HEK293 (cell line): ENCODE measurements around the gene NFIC.
A peak's percentile ranks its signal among the peaks of the same experiment; 100 is the strongest.

Experiments
- BCL11B ChIP-seq: fragments of 450-650 bp; formaldehyde crosslinking; IDR thresholded peaks from 2 replicates; pipeline ENCODE4 v1.5.1; 2016; ENCODE audit warnings: low read depth, missing biosample characterization, missing genetic modification characterization
- BCL6B ChIP-seq: fragments of 450-650 bp; formaldehyde crosslinking; IDR thresholded peaks from 2 replicates; pipeline ENCODE4 v1.5.1; 2017; ENCODE audit warnings: missing biosample characterization, missing genetic modification characterization
- GLI4 ChIP-seq: fragments of 450-650 bp; formaldehyde crosslinking; IDR thresholded peaks from 2 replicates; pipeline ENCODE4 v1.5.1; 2016; ENCODE audit warnings: missing biosample characterization, missing genetic modification characterization
- HOXC10 ChIP-seq: sonication (generic); formaldehyde crosslinking; IDR thresholded peaks from 2 replicates; pipeline ENCODE4 v1.8.1; 2023; ENCODE audit warnings: mild to moderate bottlenecking, missing genetic modification reagents
- KLF7 ChIP-seq: fragments of 450-650 bp; formaldehyde crosslinking; IDR thresholded peaks from 2 replicates; pipeline ENCODE4 v1.5.1; 2016; ENCODE audit warnings: missing biosample characterization, missing genetic modification characterization, borderline replicate concordance
- KLF8 ChIP-seq: fragments of 450-650 bp; formaldehyde crosslinking; IDR thresholded peaks from 2 replicates; pipeline ENCODE4 v1.5.1; 2016; ENCODE audit warnings: missing biosample characterization, missing genetic modification characterization
- SALL2 ChIP-seq: fragments of 450-650 bp; formaldehyde crosslinking; IDR thresholded peaks from 2 replicates; pipeline ENCODE4 v1.5.0; 2017; ENCODE audit warnings: missing biosample characterization, mild to moderate bottlenecking, missing genetic modification characterization, borderline replicate concordance
- SCRT1 ChIP-seq: fragments of 450-650 bp; formaldehyde crosslinking; IDR thresholded peaks from 2 replicates; pipeline ENCODE4 v1.5.1; 2016; ENCODE audit warnings: missing biosample characterization, missing genetic modification characterization, borderline replicate concordance
- SP7 ChIP-seq: fragments of 450-650 bp; formaldehyde crosslinking; IDR thresholded peaks from 2 replicates; pipeline ENCODE4 v1.5.1; 2016; ENCODE audit warnings: missing biosample characterization, missing genetic modification characterization
- ZBTB21 ChIP-seq: fragments of 450-650 bp; formaldehyde crosslinking; IDR thresholded peaks from 2 replicates; pipeline ENCODE4 v1.5.1; 2017; ENCODE audit warnings: missing biosample characterization, missing genetic modification characterization
- ZBTB7A ChIP-seq: fragments of 450-650 bp; formaldehyde crosslinking; IDR thresholded peaks from 2 replicates; pipeline ENCODE4 v1.5.1; 2016; ENCODE audit warnings: low read depth, missing biosample characterization, missing genetic modification characterization
- ZEB2 ChIP-seq: fragments of 450-650 bp; formaldehyde crosslinking; IDR thresholded peaks from 2 replicates; pipeline ENCODE4 v1.5.1; 2016; ENCODE audit warnings: missing biosample characterization, missing genetic modification characterization
- ZFP37 ChIP-seq: fragments of 450-650 bp; formaldehyde crosslinking; IDR thresholded peaks from 2 replicates; pipeline ENCODE4 v1.5.1; 2016; ENCODE audit warnings: missing biosample characterization, missing genetic modification characterization
- ZNF10 ChIP-seq: fragments of 450-650 bp; formaldehyde crosslinking; IDR thresholded peaks from 2 replicates; pipeline ENCODE4 v1.5.1; 2017; ENCODE audit warnings: missing biosample characterization, missing genetic modification characterization
- ZNF223 ChIP-seq: fragments of 450-650 bp; formaldehyde crosslinking; IDR thresholded peaks from 2 replicates; pipeline ENCODE4 v1.5.1; 2016; ENCODE audit warnings: missing biosample characterization, missing genetic modification characterization
- ZNF274 ChIP-seq, 2 experiments: fragments of 200-500 bp in 1 of 2; fragments of 450-650 bp in 1 of 2; sonication (Bioruptor generic) in 1 of 2; formaldehyde crosslinking in 1 of 2; IDR thresholded peaks; 2 replicates each; pipeline versions ENCODE4 v1.5.1 to v1.6.1; 2014 to 2016; ENCODE audit warnings: borderline replicate concordance in 1 of 2, inconsistent platforms in 1 of 2, low read length in 1 of 2, missing biosample characterization in 1 of 2, missing genetic modification characterization in 1 of 2
- ZNF302 ChIP-seq: fragments of 450-650 bp; formaldehyde crosslinking; IDR thresholded peaks from 2 replicates; pipeline ENCODE4 v1.5.1; 2016; ENCODE audit warnings: missing biosample characterization, missing genetic modification characterization, low read depth
- ZNF391 ChIP-seq: fragments of 450-650 bp; formaldehyde crosslinking; IDR thresholded peaks from 2 replicates; pipeline ENCODE4 v1.5.1; 2016; ENCODE audit warnings: low read depth, missing biosample characterization, missing genetic modification characterization, borderline replicate concordance
- ZNF394 ChIP-seq: fragments of 450-650 bp; formaldehyde crosslinking; IDR thresholded peaks from 2 replicates; pipeline ENCODE4 v1.5.1; 2016; ENCODE audit warnings: missing biosample characterization, missing genetic modification characterization, mild to moderate bottlenecking, moderate library complexity, borderline replicate concordance
- ZNF416 ChIP-seq: fragments of 450-650 bp; formaldehyde crosslinking; IDR thresholded peaks from 2 replicates; pipeline ENCODE4 v1.5.1; 2016; ENCODE audit warnings: missing biosample characterization, missing genetic modification characterization
- ZNF473 ChIP-seq: fragments of 450-650 bp; formaldehyde crosslinking; IDR thresholded peaks from 2 replicates; pipeline ENCODE4 v1.5.1; 2017; ENCODE audit warnings: missing biosample characterization, missing genetic modification characterization
- ZNF48 ChIP-seq: fragments of 450-650 bp; formaldehyde crosslinking; IDR thresholded peaks from 2 replicates; pipeline ENCODE4 v1.5.1; 2016; ENCODE audit warnings: missing biosample characterization, missing genetic modification characterization
- ZNF558 ChIP-seq: fragments of 450-650 bp; formaldehyde crosslinking; IDR thresholded peaks from 2 replicates; pipeline ENCODE4 v1.5.1; 2016; ENCODE audit warnings: missing biosample characterization, missing genetic modification characterization
- ZNF621 ChIP-seq: fragments of 450-650 bp; formaldehyde crosslinking; IDR thresholded peaks from 2 replicates; pipeline ENCODE4 v1.5.1; 2017; ENCODE audit warnings: missing biosample characterization, missing genetic modification characterization
- ZNF660 ChIP-seq: fragments of 450-650 bp; IDR thresholded peaks from 2 replicates; pipeline ENCODE4 v1.5.1; 2018; ENCODE audit warnings: missing biosample characterization, mild to moderate bottlenecking, missing genetic modification characterization
- ZNF670 ChIP-seq: fragments of 450-650 bp; formaldehyde crosslinking; IDR thresholded peaks from 2 replicates; pipeline ENCODE4 v1.5.1; 2016; ENCODE audit warnings: missing biosample characterization, missing genetic modification characterization, low read depth
- ZNF777 ChIP-seq: fragments of 450-650 bp; formaldehyde crosslinking; IDR thresholded peaks from 2 replicates; pipeline ENCODE4 v1.5.1; 2017; ENCODE audit warnings: missing biosample characterization, missing genetic modification characterization, borderline replicate concordance
- ZNF791 ChIP-seq: fragments of 450-650 bp; formaldehyde crosslinking; IDR thresholded peaks from 2 replicates; pipeline ENCODE4 v1.5.1; 2016; ENCODE audit warnings: missing biosample characterization, missing genetic modification characterization
- ZNF837 ChIP-seq: fragments of 450-650 bp; formaldehyde crosslinking; IDR thresholded peaks from 2 replicates; pipeline ENCODE4 v1.5.1; 2016; ENCODE audit warnings: missing biosample characterization, missing genetic modification characterization
- ZSCAN23 ChIP-seq: fragments of 450-650 bp; formaldehyde crosslinking; IDR thresholded peaks from 2 replicates; pipeline ENCODE4 v1.5.1; 2016; ENCODE audit warnings: missing biosample characterization, missing genetic modification characterization
- ZXDB ChIP-seq: fragments of 450-650 bp; formaldehyde crosslinking; IDR thresholded peaks from 2 replicates; pipeline ENCODE4 v1.5.1; 2016; ENCODE audit warnings: missing biosample characterization, missing genetic modification characterization
- TF ChIP-seq, protein P1 (sequence below): fragments of 450-650 bp; formaldehyde crosslinking; IDR thresholded peaks from 2 replicates; pipeline ENCODE4 v1.5.1; 2016; ENCODE audit warnings: missing biosample characterization, missing genetic modification characterization
- TF ChIP-seq, protein P2 (sequence below): sonication (generic); formaldehyde crosslinking; IDR thresholded peaks from 2 replicates; pipeline ENCODE4 v1.8.1; 2022; ENCODE audit warnings: mild to moderate bottlenecking, moderate library complexity, missing genetic modification reagents
- TF ChIP-seq, protein P3 (sequence below): fragments of 450-650 bp; formaldehyde crosslinking; IDR thresholded peaks from 2 replicates; pipeline ENCODE4 v1.5.1; 2016; ENCODE audit warnings: missing biosample characterization, missing genetic modification characterization
- TF ChIP-seq, protein P4 (sequence below): fragments of 450-650 bp; formaldehyde crosslinking; IDR thresholded peaks from 2 replicates; pipeline ENCODE4 v1.5.1; 2016; ENCODE audit warnings: missing biosample characterization, missing genetic modification characterization

NFIC gene

GRCh38 chr19:3368848-3369336, 2.5 kb downstream of the NFIC start (continued):
- TF ChIP-seq, protein P1, sequence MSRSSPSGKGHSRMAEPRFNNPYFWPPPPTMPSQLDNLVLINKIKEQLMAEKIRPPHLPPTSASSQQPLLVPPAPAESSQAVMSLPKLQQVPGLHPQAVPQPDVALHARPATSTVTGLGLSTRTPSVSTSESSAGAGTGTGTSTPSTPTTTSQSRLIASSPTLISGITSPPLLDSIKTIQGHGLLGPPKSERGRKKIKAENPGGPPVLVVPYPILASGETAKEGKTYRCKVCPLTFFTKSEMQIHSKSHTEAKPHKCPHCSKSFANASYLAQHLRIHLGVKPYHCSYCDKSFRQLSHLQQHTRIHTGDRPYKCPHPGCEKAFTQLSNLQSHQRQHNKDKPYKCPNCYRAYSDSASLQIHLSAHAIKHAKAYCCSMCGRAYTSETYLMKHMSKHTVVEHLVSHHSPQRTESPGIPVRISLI (tag by site-specific recombination): no peak
- 0 out of 2 replicates have a peak, but pooled peaks have one; percentile 18 for TF ChIP-seq ZNF621
- no peak for TF ChIP-seq SALL2 (tag by site-specific recombination)
- TF ChIP-seq KLF8 (tag by site-specific recombination): 0 out of 2 replicates have a peak, but pooled peaks have one; percentile 52
- TF ChIP-seq ZNF660 (tag by site-specific recombination): no peak
- no peak for TF ChIP-seq ZNF394
- no peak for TF ChIP-seq ZNF791 (tag by site-specific recombination)
- peak; percentile 68; the same call in 1 of the 2 replicates for TF ChIP-seq BCL11B (tag by site-specific recombination)
- no peak for TF ChIP-seq ZBTB21
- TF ChIP-seq, protein P2, sequence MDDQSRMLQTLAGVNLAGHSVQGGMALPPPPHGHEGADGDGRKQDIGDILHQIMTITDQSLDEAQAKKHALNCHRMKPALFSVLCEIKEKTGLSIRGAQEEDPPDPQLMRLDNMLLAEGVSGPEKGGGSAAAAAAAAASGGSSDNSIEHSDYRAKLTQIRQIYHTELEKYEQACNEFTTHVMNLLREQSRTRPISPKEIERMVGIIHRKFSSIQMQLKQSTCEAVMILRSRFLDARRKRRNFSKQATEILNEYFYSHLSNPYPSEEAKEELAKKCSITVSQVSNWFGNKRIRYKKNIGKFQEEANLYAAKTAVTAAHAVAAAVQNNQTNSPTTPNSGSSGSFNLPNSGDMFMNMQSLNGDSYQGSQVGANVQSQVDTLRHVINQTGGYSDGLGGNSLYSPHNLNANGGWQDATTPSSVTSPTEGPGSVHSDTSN (CRISPR knock-in tag): no peak
- peak; percentile 85; the same call in 1 of the 2 replicates for TF ChIP-seq ZBTB7A (tag by site-specific recombination)
- TF ChIP-seq KLF7 (tag by site-specific recombination): no peak
- TF ChIP-seq ZNF777 (tag by site-specific recombination): no peak
- TF ChIP-seq, protein P3, sequence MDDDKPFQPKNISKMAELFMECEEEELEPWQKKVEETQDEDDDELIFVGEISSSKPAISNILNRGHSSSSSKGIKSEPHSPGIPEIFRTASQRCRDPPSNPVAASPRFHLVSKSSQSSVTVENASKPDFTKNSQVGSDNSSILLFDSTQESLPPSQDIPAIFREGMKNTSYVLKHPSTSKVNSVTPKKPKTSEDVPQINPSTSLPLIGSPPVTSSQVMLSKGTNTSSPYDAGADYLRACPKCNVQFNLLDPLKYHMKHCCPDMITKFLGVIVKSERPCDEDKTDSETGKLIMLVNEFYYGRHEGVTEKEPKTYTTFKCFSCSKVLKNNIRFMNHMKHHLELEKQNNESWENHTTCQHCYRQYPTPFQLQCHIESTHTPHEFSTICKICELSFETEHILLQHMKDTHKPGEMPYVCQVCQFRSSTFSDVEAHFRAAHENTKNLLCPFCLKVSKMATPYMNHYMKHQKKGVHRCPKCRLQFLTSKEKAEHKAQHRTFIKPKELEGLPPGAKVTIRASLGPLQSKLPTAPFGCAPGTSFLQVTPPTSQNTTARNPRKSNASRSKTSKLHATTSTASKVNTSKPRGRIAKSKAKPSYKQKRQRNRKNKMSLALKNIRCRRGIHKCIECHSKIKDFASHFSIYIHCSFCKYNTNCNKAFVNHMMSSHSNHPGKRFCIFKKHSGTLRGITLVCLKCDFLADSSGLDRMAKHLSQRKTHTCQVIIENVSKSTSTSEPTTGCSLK (tag by site-specific recombination): no peak
- no peak for TF ChIP-seq ZFP37 (tag by site-specific recombination)
- no peak; the same call in 1 of the 2 replicates for TF ChIP-seq ZNF10 (tag by site-specific recombination)
- TF ChIP-seq ZNF473 (tag by site-specific recombination): 0 out of 2 replicates have a peak, but pooled peaks have one; percentile 13
- TF ChIP-seq SCRT1 (tag by site-specific recombination): no peak
- peak; percentile 30; the same call in 1 of the 2 replicates for TF ChIP-seq GLI4 (tag by site-specific recombination)
- no peak for TF ChIP-seq SP7 (tag by site-specific recombination)
- no peak for TF ChIP-seq ZNF223
- TF ChIP-seq ZEB2 (tag by site-specific recombination): no peak
- peak; percentile 58; the same call in 1 of the 2 replicates for TF ChIP-seq ZSCAN23
- 0 out of 2 replicates have a peak, but pooled peaks have one; percentile 37 for TF ChIP-seq ZNF391 (tag by site-specific recombination)
- TF ChIP-seq, protein P4, sequence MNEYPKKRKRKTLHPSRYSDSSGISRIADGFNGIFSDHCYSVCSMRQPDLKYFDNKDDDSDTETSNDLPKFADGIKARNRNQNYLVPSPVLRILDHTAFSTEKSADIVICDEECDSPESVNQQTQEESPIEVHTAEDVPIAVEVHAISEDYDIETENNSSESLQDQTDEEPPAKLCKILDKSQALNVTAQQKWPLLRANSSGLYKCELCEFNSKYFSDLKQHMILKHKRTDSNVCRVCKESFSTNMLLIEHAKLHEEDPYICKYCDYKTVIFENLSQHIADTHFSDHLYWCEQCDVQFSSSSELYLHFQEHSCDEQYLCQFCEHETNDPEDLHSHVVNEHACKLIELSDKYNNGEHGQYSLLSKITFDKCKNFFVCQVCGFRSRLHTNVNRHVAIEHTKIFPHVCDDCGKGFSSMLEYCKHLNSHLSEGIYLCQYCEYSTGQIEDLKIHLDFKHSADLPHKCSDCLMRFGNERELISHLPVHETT (tag by site-specific recombination): peak; percentile 39; the same call in 1 of the 2 replicates
- TF ChIP-seq ZNF274 (IDR thresholded peaks at IDR 0.05; ENCODE audit: low read length): no peak
- TF ChIP-seq ZNF274 (tag by site-specific recombination; IDR thresholded peaks at IDR 0.05; ENCODE audit: borderline replicate concordance): no peak; the same call in 1 of the 2 replicates
- TF ChIP-seq ZXDB (tag by site-specific recombination): no peak
- TF ChIP-seq HOXC10 (CRISPR knock-in tag): no peak
- no peak for TF ChIP-seq ZNF670 (tag by site-specific recombination)
- no peak for TF ChIP-seq ZNF302 (tag by site-specific recombination)
- TF ChIP-seq ZNF416 (tag by site-specific recombination): no peak
- no peak for TF ChIP-seq ZNF837 (tag by site-specific recombination)
- TF ChIP-seq ZNF558: no peak
- TF ChIP-seq BCL6B (tag by site-specific recombination): no peak
- peak; percentile 98; the same call in 1 of the 2 replicates for TF ChIP-seq ZNF48 (tag by site-specific recombination)
